Epithelial cell of proximal tubule (primary cell): ENCODE data around the gene NFE2L3. TPM values are rescaled to one million over a fixed set of nuclear protein-coding genes. Genes with fewer than 3 reads are reported as not detected.
A peak's percentile ranks its signal among the peaks of the same experiment; 100 is the strongest.

Experiments
- DNase-seq: peaks from one replicate; pipeline ENCODE4 v3.0.0-alpha.2; 2011; ENCODE audit warnings: low read depth
- H3K4me3 ChIP-seq: 2 replicates; pipeline ENCODE4 v1.5.1; 2011; ENCODE audit warnings: low read depth, mild to moderate bottlenecking, low read length
- CTCF ChIP-seq: conservative IDR thresholded peaks from 2 replicates; pipeline ENCODE4 v1.5.1; 2012; ENCODE audit warnings: low read depth, mild to moderate bottlenecking, low read length
- total RNA-seq: library from RNA; depleted of rRNA; stranded (reverse); fragments of >200 nt; gene quantifications from 2 replicates; pipeline ENCODE4 v1.2.3, GENCODE V29; 2015

The NFE2L3 gene
- total RNA-seq, 1 donor from 2014 or later: 75.6 TPM

GRCh38 chr7:26153241-26153822 lies 1.3 kb downstream of the NFE2L3 start:
- H3K4me3 ChIP-seq: peak overlapping the region; percentile 63
- no peak for DNase-seq

GRCh38 chr7:26153823-26154783 lies 2.1 kb downstream of the NFE2L3 start:
- DNase-seq: no peak
- peak overlapping the region; percentile 63 for H3K4me3 ChIP-seq
- no peak for TF ChIP-seq CTCF

More at GRCh38 chr7:26153241-26153822, 1.3 kb downstream of the NFE2L3 start:
- no peak for TF ChIP-seq CTCF

- DNase-seq: peak; percentile 73
- H3K4me3 ChIP-seq: peak overlapping the region; percentile 33
- peak; percentile 25 for TF ChIP-seq CTCF
These were observed 3.8 kb downstream of the NFE2L3 start for GRCh38 chr7:26155531-26156375.

- TF ChIP-seq CTCF: no peak
- peak; percentile 92 for DNase-seq
- peak overlapping the region; percentile 33 for H3K4me3 ChIP-seq
These were observed 4.7 kb downstream of the NFE2L3 start for GRCh38 chr7:26156451-26157420.

GRCh38 chr7:26157520-26158105 lies 5.6 kb downstream of the NFE2L3 start:
- TF ChIP-seq CTCF: no peak
- no peak overlapping the region for H3K4me3 ChIP-seq
- no peak for DNase-seq
